ENCODE data around the gene TTLL11. TPM values are rescaled to one million over a fixed set of nuclear protein-coding genes. Genes with fewer than 3 reads are reported as not detected.

TTLL11 gene
- total RNA-seq, 6 experiments from 2014 or later, result 3.2 to 5.2 (median 4.1) TPM

DNA sequence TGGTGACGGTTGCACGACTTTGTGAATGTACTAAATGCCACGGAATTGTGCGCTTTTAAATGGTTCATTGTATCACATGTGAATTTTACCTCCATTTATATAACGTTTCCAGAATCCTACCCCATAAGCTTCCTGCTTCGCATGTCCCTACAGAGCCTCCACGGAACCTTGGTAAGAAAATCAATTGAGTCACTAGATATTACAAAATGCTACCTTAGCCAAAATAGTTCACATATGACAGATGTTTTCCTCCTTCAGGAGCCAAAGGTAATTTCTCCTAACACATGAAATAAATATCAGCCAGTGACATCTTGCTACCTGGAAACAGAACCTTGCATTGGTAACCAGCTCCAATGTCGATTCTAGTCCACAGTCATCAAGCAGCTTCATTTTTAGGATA lies 125.1 kb downstream of the TTLL11 start:
- WGBS (ENCODE audit: insufficient coverage, low coverage, low lambda C conversion rate, missing lambda C conversion rate), result over 99% methylated on average over 8 of the region's 8 CpGs
- Histone ChIP-seq H3K27me3 (no peaks in the 10 kb centered on the region), H3K4me3 (no peak overlapping the region), H3K36me3 (no peaks in the 10 kb centered on the region), H3K4me1 (no peaks in the 10 kb centered on the region), H3K9me3 (no peaks in the 10 kb centered on the region), H3K27ac (no peak overlapping the region)
- DNase-seq (no peak), ATAC-seq (no peak)
- intact Hi-C loops (cut with DNase I), result no loop called here
- TF ChIP-seq, protein P1, sequence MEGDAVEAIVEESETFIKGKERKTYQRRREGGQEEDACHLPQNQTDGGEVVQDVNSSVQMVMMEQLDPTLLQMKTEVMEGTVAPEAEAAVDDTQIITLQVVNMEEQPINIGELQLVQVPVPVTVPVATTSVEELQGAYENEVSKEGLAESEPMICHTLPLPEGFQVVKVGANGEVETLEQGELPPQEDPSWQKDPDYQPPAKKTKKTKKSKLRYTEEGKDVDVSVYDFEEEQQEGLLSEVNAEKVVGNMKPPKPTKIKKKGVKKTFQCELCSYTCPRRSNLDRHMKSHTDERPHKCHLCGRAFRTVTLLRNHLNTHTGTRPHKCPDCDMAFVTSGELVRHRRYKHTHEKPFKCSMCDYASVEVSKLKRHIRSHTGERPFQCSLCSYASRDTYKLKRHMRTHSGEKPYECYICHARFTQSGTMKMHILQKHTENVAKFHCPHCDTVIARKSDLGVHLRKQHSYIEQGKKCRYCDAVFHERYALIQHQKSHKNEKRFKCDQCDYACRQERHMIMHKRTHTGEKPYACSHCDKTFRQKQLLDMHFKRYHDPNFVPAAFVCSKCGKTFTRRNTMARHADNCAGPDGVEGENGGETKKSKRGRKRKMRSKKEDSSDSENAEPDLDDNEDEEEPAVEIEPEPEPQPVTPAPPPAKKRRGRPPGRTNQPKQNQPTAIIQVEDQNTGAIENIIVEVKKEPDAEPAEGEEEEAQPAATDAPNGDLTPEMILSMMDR (IDR thresholded peaks at IDR 0.05), result no peak
- TF ChIP-seq POLR2A (IDR thresholded peaks at IDR 0.05), result no peak

DNA sequence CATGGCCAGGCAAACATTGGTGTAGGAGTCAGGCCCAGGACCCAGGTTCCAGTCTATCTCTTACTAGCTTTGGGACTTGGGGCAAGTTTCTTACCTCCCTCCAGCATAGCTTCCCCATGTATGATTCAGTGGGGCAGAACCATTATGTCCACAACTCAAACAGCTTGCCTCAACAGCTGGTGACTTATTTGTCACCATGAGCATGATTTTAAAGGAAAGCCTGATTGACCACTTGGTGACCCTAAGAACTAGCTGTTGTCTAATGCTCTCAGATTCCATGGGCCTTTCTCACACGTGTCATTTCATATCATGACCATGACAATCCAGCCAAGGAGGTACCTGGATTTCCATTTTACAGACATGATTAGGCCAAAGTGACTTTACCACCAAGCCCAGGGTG lies 126.4 kb downstream of the TTLL11 start:
- intact Hi-C loops (cut with DNase I), result no loop called here
- TF ChIP-seq POLR2A (IDR thresholded peaks at IDR 0.05), result no peak
- TF ChIP-seq, protein P1 (IDR thresholded peaks at IDR 0.05), result no peak
- Histone ChIP-seq H3K36me3 (no peaks in the 10 kb centered on the region), H3K4me1 (no peaks in the 10 kb centered on the region), H3K27me3 (no peaks in the 10 kb centered on the region), H3K27ac (no peak overlapping the region), H3K4me3 (no peak overlapping the region), H3K9me3 (no peaks in the 10 kb centered on the region)
- no CpG with 5 or more reads among the region's 1 CpG for WGBS (ENCODE audit: insufficient coverage, low coverage, low lambda C conversion rate, missing lambda C conversion rate)
- DNase-seq (no peak), ATAC-seq (no peak)

DNA sequence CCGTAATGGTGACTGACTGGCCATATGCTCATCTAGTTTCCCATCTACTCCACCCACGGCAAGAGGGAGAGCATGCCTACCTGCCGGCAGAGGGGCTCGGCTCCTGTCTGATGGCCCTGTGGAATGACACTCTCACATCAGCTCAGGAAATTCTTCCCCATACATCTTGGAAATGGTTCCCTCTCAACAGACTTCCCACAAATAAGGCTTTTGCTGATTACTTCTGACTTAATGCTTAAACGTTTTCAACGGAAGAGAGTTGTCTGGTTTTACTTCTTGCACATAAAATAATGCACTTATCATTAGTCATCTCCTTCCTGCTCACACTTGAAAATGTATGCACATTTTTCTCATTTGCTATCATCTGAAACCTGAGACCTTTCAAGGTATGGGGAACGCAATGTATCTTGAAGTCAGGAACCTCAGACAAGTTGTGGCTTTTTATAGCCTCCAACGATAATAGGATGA lies 129.5 kb downstream of the TTLL11 start:
- 52% methylated on average over 4 of the region's 8 CpGs for WGBS (ENCODE audit: insufficient coverage, low coverage, low lambda C conversion rate, missing lambda C conversion rate)
- Histone ChIP-seq H3K9me3 (no peaks in the 10 kb centered on the region), H3K27me3 (no peaks in the 10 kb centered on the region), H3K36me3 (no peaks in the 10 kb centered on the region), H3K4me3 (no peak overlapping the region), H3K4me1 (no peaks in the 10 kb centered on the region), H3K27ac (no peak overlapping the region)
- intact Hi-C loops (cut with DNase I), result no loop called here
- no peak for DNase-seq
- no peak for ATAC-seq
- TF ChIP-seq, protein P1 (IDR thresholded peaks at IDR 0.05), result no peak
- no peak for TF ChIP-seq POLR2A (IDR thresholded peaks at IDR 0.05)

DNA sequence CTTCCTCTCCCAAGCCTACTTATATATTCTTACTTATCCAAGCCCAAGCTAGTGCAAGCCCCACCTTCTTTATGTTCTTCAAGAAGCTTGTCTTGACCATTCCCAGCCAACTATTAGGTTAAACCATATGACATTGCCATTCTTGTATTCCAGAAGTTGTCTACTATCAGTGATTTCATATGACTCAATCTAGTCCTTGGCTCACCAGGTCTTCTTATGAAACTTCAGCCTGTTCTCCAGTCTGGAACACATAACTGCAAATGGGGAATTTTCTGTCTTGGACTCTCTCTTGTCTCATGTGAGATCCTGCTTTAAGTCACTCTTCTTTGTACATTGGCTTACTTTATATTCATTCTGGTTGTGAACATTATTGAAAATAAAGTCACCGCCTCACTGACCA lies 130.7 kb downstream of the TTLL11 start:
- Histone ChIP-seq H3K27me3 (no peaks in the 10 kb centered on the region), H3K4me1 (no peaks in the 10 kb centered on the region), H3K9me3 (no peaks in the 10 kb centered on the region), H3K27ac (no peak overlapping the region), H3K4me3 (no peak overlapping the region), H3K36me3 (no peaks in the 10 kb centered on the region)
- 100% methylated on average over 1 of the region's 1 CpG for WGBS (ENCODE audit: insufficient coverage, low coverage, low lambda C conversion rate, missing lambda C conversion rate)
- intact Hi-C loops (cut with DNase I), result no loop called here
- no peak for DNase-seq
- no peak for ATAC-seq
- no peak for TF ChIP-seq POLR2A (IDR thresholded peaks at IDR 0.05)
- TF ChIP-seq, protein P1 (IDR thresholded peaks at IDR 0.05), result no peak

DNA sequence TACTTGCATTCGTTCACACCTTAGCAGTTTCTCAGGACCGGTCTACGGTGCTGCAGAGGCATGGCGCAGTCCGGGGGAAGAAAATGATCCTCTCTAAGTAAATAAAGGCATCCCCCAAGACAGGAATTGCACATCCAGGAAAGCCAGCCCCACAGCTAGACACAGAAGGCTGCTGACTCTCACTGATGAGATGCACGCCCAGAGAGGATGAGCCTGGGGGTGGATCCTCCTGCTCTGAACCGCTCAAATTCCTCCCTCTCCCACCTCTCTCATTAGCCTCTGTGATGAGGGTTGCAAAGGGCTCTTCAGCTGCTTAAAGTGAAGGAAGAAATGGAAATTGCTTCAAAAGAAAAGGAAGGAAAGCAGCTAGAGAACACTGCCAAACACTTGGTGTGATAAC lies 132.4 kb downstream of the TTLL11 start:
- no peak overlapping the region for H3K4me3 ChIP-seq
- intact Hi-C loops (cut with DNase I), result no loop called here
- WGBS (ENCODE audit: insufficient coverage, low coverage, low lambda C conversion rate, missing lambda C conversion rate), result 89% methylated on average over 6 of the region's 7 CpGs

More for the DNA sequence above, 132.4 kb downstream of the TTLL11 start:
- H3K4me1 ChIP-seq, result no peaks in the 10 kb centered on the region
- H3K27ac ChIP-seq, result no peak overlapping the region
- ATAC-seq, result no peak
- H3K27me3 ChIP-seq, result no peaks in the 10 kb centered on the region
- no peak for DNase-seq
- no peaks in the 10 kb centered on the region for H3K9me3 ChIP-seq
- no peak for TF ChIP-seq POLR2A (IDR thresholded peaks at IDR 0.05)
- TF ChIP-seq, protein P1 (IDR thresholded peaks at IDR 0.05), result no peak
- no peaks in the 10 kb centered on the region for H3K36me3 ChIP-seq

Data from right lobe of liver (tissue), 6 donors.